ENCODE measurements around the gene CRYZ. TPM values are rescaled to one million over a fixed set of nuclear protein-coding genes. Genes with fewer than 3 reads are reported as not detected.
A peak's percentile ranks its signal among the peaks of the same experiment; 100 is the strongest.
"Not testable (repeated sequence)": the region's sequence is repeated elsewhere in the genome, so short reads cannot be mapped to it uniquely, and the experiment has no call there.

The CRYZ gene
- total and polyA plus RNA-seq, 2 donors (not counting 1 experiment from before 2014, with no cell fraction given) = 50.2 to 85.9 TPM

GRCh38 chr1:74737333-74737732 is 4.5 kb upstream of the CRYZ start:
- TF ChIP-seq, protein P1, sequence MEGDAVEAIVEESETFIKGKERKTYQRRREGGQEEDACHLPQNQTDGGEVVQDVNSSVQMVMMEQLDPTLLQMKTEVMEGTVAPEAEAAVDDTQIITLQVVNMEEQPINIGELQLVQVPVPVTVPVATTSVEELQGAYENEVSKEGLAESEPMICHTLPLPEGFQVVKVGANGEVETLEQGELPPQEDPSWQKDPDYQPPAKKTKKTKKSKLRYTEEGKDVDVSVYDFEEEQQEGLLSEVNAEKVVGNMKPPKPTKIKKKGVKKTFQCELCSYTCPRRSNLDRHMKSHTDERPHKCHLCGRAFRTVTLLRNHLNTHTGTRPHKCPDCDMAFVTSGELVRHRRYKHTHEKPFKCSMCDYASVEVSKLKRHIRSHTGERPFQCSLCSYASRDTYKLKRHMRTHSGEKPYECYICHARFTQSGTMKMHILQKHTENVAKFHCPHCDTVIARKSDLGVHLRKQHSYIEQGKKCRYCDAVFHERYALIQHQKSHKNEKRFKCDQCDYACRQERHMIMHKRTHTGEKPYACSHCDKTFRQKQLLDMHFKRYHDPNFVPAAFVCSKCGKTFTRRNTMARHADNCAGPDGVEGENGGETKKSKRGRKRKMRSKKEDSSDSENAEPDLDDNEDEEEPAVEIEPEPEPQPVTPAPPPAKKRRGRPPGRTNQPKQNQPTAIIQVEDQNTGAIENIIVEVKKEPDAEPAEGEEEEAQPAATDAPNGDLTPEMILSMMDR (conservative IDR thresholded peaks at IDR 0.05 in 1 of 2, IDR thresholded peaks at IDR 0.05 in 1 of 2; ENCODE audit: low read depth in 1 of 2, low read length in 2 of 2) = no peak
- TF ChIP-seq EZH2 (IDR thresholded peaks at IDR 0.05; ENCODE audit: low read length, missing control alignments) = no peak

GRCh38 chr1:74733604-74734484 is 994 bp upstream of the CRYZ start:
- TF ChIP-seq, protein P1 (conservative IDR thresholded peaks at IDR 0.05 in 1 of 2, IDR thresholded peaks at IDR 0.05 in 1 of 2; ENCODE audit: low read depth in 1 of 2, low read length in 2 of 2) = peak; percentile 76 to 84
- no peak for TF ChIP-seq EZH2 (IDR thresholded peaks at IDR 0.05; ENCODE audit: low read length, missing control alignments)
- DNase-seq (ENCODE audit: low read depth in 2 of 2) = peak; percentile 75 to 85
- peaks cover 6% of the 10 kb centered on the region for H3K36me3 ChIP-seq (ENCODE audit: control insufficient read depth, insufficient read depth, low read length)
- no peaks in the 10 kb centered on the region for H3K27me3 ChIP-seq (ENCODE audit: control insufficient read depth, insufficient read depth, low read length)
- H3K27ac ChIP-seq (ENCODE audit: insufficient read depth, low read length) = peak overlapping the region; percentile 98
- peak overlapping the region; percentile 88 for H3K4me2 ChIP-seq (ENCODE audit: extremely low read depth, insufficient read depth, low read length)
- H3K9ac ChIP-seq (ENCODE audit: insufficient read depth, low read length) = peak overlapping the region; percentile 90
- no peaks in the 10 kb centered on the region for H4K20me1 ChIP-seq (ENCODE audit: control insufficient read depth, extremely low read depth, insufficient read depth, low read length)
- peaks cover 12% of the 10 kb centered on the region for H3K4me1 ChIP-seq (ENCODE audit: control insufficient read depth, extremely low read depth, insufficient read depth, low read length)
- H3K9me3 ChIP-seq (ENCODE audit: control insufficient read depth, insufficient read depth, low read depth, low read length) = no peaks in the 10 kb centered on the region
- H2AFZ ChIP-seq (ENCODE audit: low read length) = peak overlapping the region; percentile 100
- H3K79me2 ChIP-seq (ENCODE audit: control insufficient read depth, insufficient read depth, low read length) = peaks cover 26% of the 10 kb centered on the region
- peak overlapping the region; percentile 87 to 98 (median 93) for H3K4me3 ChIP-seq (replicated peaks in 1 of 4; ENCODE audit: control extremely low read depth in 1 of 4, insufficient read depth in 1 of 4, low read depth in 3 of 4, low read length in 4 of 4)

More at GRCh38 chr1:74737333-74737732, 4.5 kb upstream of the CRYZ start:
- Histone ChIP-seq H3K79me2 (ENCODE audit: control insufficient read depth, insufficient read depth, low read length) (peaks cover 18% of the 10 kb centered on the region), H3K4me1 (ENCODE audit: control insufficient read depth, extremely low read depth, insufficient read depth, low read length) (no peaks in the 10 kb centered on the region), H3K4me2 (ENCODE audit: extremely low read depth, insufficient read depth, low read length) (no peak overlapping the region), H3K27me3 (ENCODE audit: control insufficient read depth, insufficient read depth, low read length) (no peaks in the 10 kb centered on the region), H3K9me3 (ENCODE audit: control insufficient read depth, insufficient read depth, low read depth, low read length) (no peaks in the 10 kb centered on the region), H4K20me1 (ENCODE audit: control insufficient read depth, extremely low read depth, insufficient read depth, low read length) (no peaks in the 10 kb centered on the region), H3K4me3 (replicated peaks in 1 of 4; ENCODE audit: control extremely low read depth in 1 of 4, insufficient read depth in 1 of 4, low read depth in 3 of 4, low read length in 4 of 4) (no peak overlapping the region), H3K36me3 (ENCODE audit: control insufficient read depth, insufficient read depth, low read length) (peaks cover 8% of the 10 kb centered on the region), H2AFZ (ENCODE audit: low read length) (no peak overlapping the region), H3K9ac (ENCODE audit: insufficient read depth, low read length) (no peak overlapping the region), H3K27ac (ENCODE audit: insufficient read depth, low read length) (no peak overlapping the region)
- no peak for DNase-seq (ENCODE audit: low read depth in 2 of 2)

- Histone ChIP-seq H3K4me3 (replicated peaks in 1 of 4; ENCODE audit: control extremely low read depth in 1 of 4, insufficient read depth in 1 of 4, low read depth in 3 of 4, low read length in 4 of 4) (peak overlapping the region; percentile 87 to 98 (median 93)), H3K4me1 (ENCODE audit: control insufficient read depth, extremely low read depth, insufficient read depth, low read length) (peaks cover 12% of the 10 kb centered on the region), H3K9ac (ENCODE audit: insufficient read depth, low read length) (peak overlapping the region; percentile 47), H3K79me2 (ENCODE audit: control insufficient read depth, insufficient read depth, low read length) (peaks cover 26% of the 10 kb centered on the region), H2AFZ (ENCODE audit: low read length) (peak overlapping the region; percentile 91), H3K27ac (ENCODE audit: insufficient read depth, low read length) (peak overlapping the region; percentile 98), H3K4me2 (ENCODE audit: extremely low read depth, insufficient read depth, low read length) (peak overlapping the region; percentile 87)
- H4K20me1 ChIP-seq (ENCODE audit: control insufficient read depth, extremely low read depth, insufficient read depth, low read length); H3K9me3 ChIP-seq (ENCODE audit: control insufficient read depth, insufficient read depth, low read depth, low read length); H3K27me3 ChIP-seq (ENCODE audit: control insufficient read depth, insufficient read depth, low read length); DNase-seq (ENCODE audit: low read depth in 2 of 2); H3K36me3 ChIP-seq (ENCODE audit: control insufficient read depth, insufficient read depth, low read length): not testable (repeated sequence)
Measured at GRCh38 chr1:74732071-74732946, 541 bp downstream of the CRYZ start.

Data from fibroblast of lung (primary cell).